IgD-negative memory B cell (primary cell): ENCODE measurements around the gene AMT. TPM values are rescaled to one million over a fixed set of nuclear protein-coding genes. Genes with fewer than 3 reads are reported as not detected.

Experiments used
- H3K27ac Mint-ChIP-seq, 3 donors: one replicate each; pipeline ENCODE4 v1.8.0; 2020 to 2022; ENCODE audit warnings: mild to moderate bottlenecking in 3 of 3, mixed read lengths in 3 of 3, moderate library complexity in 1 of 3
- H3K27me3 Mint-ChIP-seq: one replicate; pipeline ENCODE4 v1.8.0; 2021; ENCODE audit warnings: mixed read lengths
- H3K36me3 Mint-ChIP-seq: one replicate; pipeline ENCODE4 v1.8.0; 2020; ENCODE audit warnings: mild to moderate bottlenecking, mixed read lengths
- H3K4me1 Mint-ChIP-seq, 3 donors: one replicate each; pipeline ENCODE4 v1.8.0; 2020 to 2022; ENCODE audit warnings: mixed read lengths in 3 of 3, mild to moderate bottlenecking in 1 of 3
- H3K4me3 Mint-ChIP-seq, 4 donors: one replicate each; pipeline ENCODE4 v1.8.0; 2020 to 2022; ENCODE audit warnings: mild to moderate bottlenecking in 4 of 4, mixed read lengths in 4 of 4, moderate library complexity in 3 of 4
- H3K9me3 Mint-ChIP-seq, 3 donors: one replicate each; pipeline ENCODE4 v1.8.0; 2020 to 2021; ENCODE audit warnings: mixed read lengths in 3 of 3, mild to moderate bottlenecking in 1 of 3
- polyA plus RNA-seq: library from polyadenylated mRNA; unstranded; fragments of 300-500 nt; fragmentation: Illumina TruSeq; gene quantifications from one replicate; pipeline ENCODE4 v1.2.3, GENCODE V29; 2021

The AMT gene
- polyA plus RNA-seq, 1 donor from 2014 or later, result 1.3 TPM

GRCh38 chr3:49387721-49388120, 34.6 kb downstream of the AMT start:
- Mint-ChIP-seq H3K27me3 (no peaks in the 10 kb centered on the region), H3K4me3 (peak overlapping the region in 1 of 4 donors; percentile 76), H3K27ac (peak overlapping the region in 2 of 3 donors; percentile 12 to 63), H3K4me1 (peaks cover 36 to 42% (median 37%) of the 10 kb centered on the region in 3 donors), H3K9me3 (no peaks in the 10 kb centered on the region), H3K36me3 (peaks cover 8% of the 10 kb centered on the region)

- H3K9me3 Mint-ChIP-seq, result no peaks in the 10 kb centered on the region
- H3K27me3 Mint-ChIP-seq, result no peaks in the 10 kb centered on the region
- peaks cover 32 to 39% (median 33%) of the 10 kb centered on the region in 3 donors for H3K4me1 Mint-ChIP-seq
- H3K4me3 Mint-ChIP-seq, result peak overlapping the region in 2 of 4 donors; percentile 63 to 94
- peaks cover 8% of the 10 kb centered on the region for H3K36me3 Mint-ChIP-seq
- H3K27ac Mint-ChIP-seq, result peak overlapping the region in 2 of 3 donors; percentile 72 to 78
Observed at GRCh38 chr3:49386056-49386756, 36.1 kb downstream of the AMT start.

GRCh38 chr3:49385617-49386016, 36.7 kb downstream of the AMT start:
- Mint-ChIP-seq H3K27me3 (no peaks in the 10 kb centered on the region), H3K27ac (peak overlapping the region in 2 of 3 donors; percentile 65 to 72), H3K9me3 (no peaks in the 10 kb centered on the region), H3K4me1 (peaks cover 32 to 40% (median 33%) of the 10 kb centered on the region in 3 donors), H3K4me3 (peak overlapping the region in 1 of 4 donors; percentile 68), H3K36me3 (peaks cover 8% of the 10 kb centered on the region)

- Mint-ChIP-seq H3K9me3 (no peaks in the 10 kb centered on the region), H3K27me3 (no peaks in the 10 kb centered on the region), H3K4me1 (peaks cover 39 to 44% (median 40%) of the 10 kb centered on the region in 3 donors), H3K4me3 (peak overlapping the region in 1 of 4 donors; percentile 33), H3K27ac (peak overlapping the region in 1 of 3 donors; percentile 80), H3K36me3 (peaks cover 14% of the 10 kb centered on the region)
Observed at GRCh38 chr3:49383387-49383786, 38.9 kb downstream of the AMT start.

- H3K36me3 Mint-ChIP-seq, result peaks cover 11% of the 10 kb centered on the region
- H3K4me1 Mint-ChIP-seq, result peaks cover 19 to 26% (median 20%) of the 10 kb centered on the region in 3 donors
Observed at GRCh38 chr3:49378249-49378895, 43.9 kb downstream of the AMT start.

GRCh38 chr3:49377483-49377882, 44.8 kb downstream of the AMT start:
- Mint-ChIP-seq H3K4me3 (peak overlapping the region in 2 of 4 donors; percentile 12 to 72), H3K4me1 (peaks cover 17 to 27% (median 22%) of the 10 kb centered on the region in 3 donors), H3K27ac (peak overlapping the region in 1 of 3 donors; percentile 14), H3K27me3 (no peaks in the 10 kb centered on the region), H3K36me3 (peaks cover 11% of the 10 kb centered on the region), H3K9me3 (no peaks in the 10 kb centered on the region)

More at GRCh38 chr3:49378249-49378895, 43.9 kb downstream of the AMT start:
- Mint-ChIP-seq H3K4me3 (peak overlapping the region in 1 of 4 donors; percentile 45), H3K9me3 (no peaks in the 10 kb centered on the region), H3K27me3 (no peaks in the 10 kb centered on the region), H3K27ac (no peak overlapping the region)

GRCh38 chr3:49371946-49372345, 50.3 kb downstream of the AMT start:
- Mint-ChIP-seq H3K27ac (no peak overlapping the region), H3K4me1 (peaks cover 6 to 15% (median 9%) of the 10 kb centered on the region in 3 donors), H3K4me3 (no peak overlapping the region), H3K36me3 (peaks cover 4% of the 10 kb centered on the region), H3K9me3 (no peaks in the 10 kb centered on the region), H3K27me3 (no peaks in the 10 kb centered on the region)

- Mint-ChIP-seq H3K4me1 (peaks cover 6 to 16% (median 9%) of the 10 kb centered on the region in 3 donors), H3K27me3 (no peaks in the 10 kb centered on the region), H3K4me3 (no peak overlapping the region)
Observed at GRCh38 chr3:49370585-49371290, 51.5 kb downstream of the AMT start.

More at GRCh38 chr3:49370585-49371290, 51.5 kb downstream of the AMT start:
- H3K27ac Mint-ChIP-seq, result peak overlapping the region in 1 of 3 donors; percentile 67
- peaks cover 4% of the 10 kb centered on the region for H3K36me3 Mint-ChIP-seq
- H3K9me3 Mint-ChIP-seq, result no peaks in the 10 kb centered on the region

Other genes with a start within 250 kb of the AMT start
- 1.5 TPM for gene C3orf62, start 145.2 kb downstream of the AMT start, polyA plus RNA-seq
- 55.0 TPM for gene USP4, start 82.4 kb downstream of the AMT start, polyA plus RNA-seq
- 340 TPM for gene GPX1, start 64.1 kb downstream of the AMT start, polyA plus RNA-seq
- gene RHOA, start 10.5 kb downstream of the AMT start, polyA plus RNA-seq, result 709 TPM
- 34.2 TPM for gene TCTA, start 10.1 kb downstream of the AMT start, polyA plus RNA-seq
- 10.1 TPM for gene NICN1, start 6.9 kb upstream of the AMT start, polyA plus RNA-seq
- gene DAG1, start 47.8 kb upstream of the AMT start, polyA plus RNA-seq, result 8.9 TPM
- gene BSN, start 132.0 kb upstream of the AMT start, polyA plus RNA-seq, result 0.05 TPM